Colon (tissue), 2 donors: ENCODE data around the gene PITPNM1.
"Not testable (repeated sequence)": the region's sequence is repeated elsewhere in the genome, so short reads cannot be mapped to it uniquely, and the experiment has no call there.

Experiments used
- FAIRE-seq: peaks from 2 replicates; lab custom pipeline; 2012; peaks lifted over from hg19 to GRCh38; lab: Jason Lieb, UNC
- donor health status: control.
- donor health status: control.

PITPNM1 gene

GRCh38 chr11:67466367-67466766 is 38.8 kb downstream of the PITPNM1 start:
- no peak for FAIRE-seq

GRCh38 chr11:67465530-67465929 is 39.6 kb downstream of the PITPNM1 start:
- FAIRE-seq: not testable (repeated sequence)

GRCh38 chr11:67465189-67465510 is 40.0 kb downstream of the PITPNM1 start:
- FAIRE-seq: no peak

- FAIRE-seq: no peak
Observed at GRCh38 chr11:67464411-67465188, 40.6 kb downstream of the PITPNM1 start.

GRCh38 chr11:67463680-67464410 is 41.3 kb downstream of the PITPNM1 start:
- FAIRE-seq: no peak

GRCh38 chr11:67463186-67463585 is 42.0 kb downstream of the PITPNM1 start:
- FAIRE-seq: no peak

- no peak for FAIRE-seq
Observed at GRCh38 chr11:67458266-67458665, 46.9 kb downstream of the PITPNM1 start.

GRCh38 chr11:67457453-67457852 is 47.7 kb downstream of the PITPNM1 start:
- FAIRE-seq: no peak

- no peak for FAIRE-seq
Observed at GRCh38 chr11:67456068-67456705, 49.0 kb downstream of the PITPNM1 start.

- no peak for FAIRE-seq
Observed at GRCh38 chr11:67455054-67455453, 50.1 kb downstream of the PITPNM1 start, which contains the start of gene CABP4. CABP4 (plus strand) TSS chr11:67455354; CDS start chr11:67455424, 70 bp downstream.

- no peak for FAIRE-seq
Observed at GRCh38 chr11:67453816-67454732, 51.1 kb downstream of the PITPNM1 start.

GRCh38 chr11:67452141-67452952 is 52.8 kb downstream of the PITPNM1 start, which contains the start of gene GPR152:
GPR152 (minus strand) TSS chr11:67452729; CDS start chr11:67452724, 5 bp downstream.
- FAIRE-seq: no peak

GRCh38 chr11:67451658-67451976 is 53.5 kb downstream of the PITPNM1 start:
- FAIRE-seq: no peak

- no peak for FAIRE-seq
Observed at GRCh38 chr11:67450796-67451657, 54.1 kb downstream of the PITPNM1 start.

- FAIRE-seq: no peak
Observed at GRCh38 chr11:67449116-67449844, 55.9 kb downstream of the PITPNM1 start.

- no peak for FAIRE-seq
Observed at GRCh38 chr11:67448220-67448609, 56.9 kb downstream of the PITPNM1 start.

GRCh38 chr11:67445515-67445914 is 59.6 kb downstream of the PITPNM1 start:
- FAIRE-seq: no peak

- FAIRE-seq: no peak
Observed at GRCh38 chr11:67442504-67443404, 62.4 kb downstream of the PITPNM1 start.
